GM12878 (cell line): Measurements from ENCODE around the gene SCRG1. TPM values are rescaled to one million over a fixed set of nuclear protein-coding genes. Genes with fewer than 3 reads are reported as not detected.

ENCODE experiments used
- ATAC-seq: fragments of 200-7000 bp; cut with Tn5 transposase; 3 replicates; pipeline ENCODE4 v1.9.1; 2020; ENCODE audit warnings: mild to moderate bottlenecking, moderate library complexity
- BruUV-seq: library from RNA; stranded (reverse); fragments of 400-500 nt; replicated peaks from 2 replicates; lab custom pipeline; 2021; lab: Mats Ljungman, UMichigan
- CTCF ChIA-PET: fragments of 300-600 bp; sonication (Branson Sonifier 250); formaldehyde crosslinking; extraction: SDS; loops from one replicate; lab custom pipeline; 2021; ENCODE audit warnings: inconsistent platforms; lab: Yijun Ruan, JAX
- POLR2A ChIA-PET: fragments of 350-600 bp; formaldehyde crosslinking; extraction: SDS; loops from one replicate; lab custom pipeline; 2021; ENCODE audit warnings: inconsistent platforms; lab: Charles Lee
- RAD21 ChIA-PET: fragments of 300-600 bp; sonication (Branson Sonifier 250); formaldehyde crosslinking; loops from one replicate; lab custom pipeline; 2023; ENCODE audit warnings: antibody characterized with exemption; ENCODE audit not compliant: unreplicated experiment; lab: Charles Lee
- SMC1A ChIA-PET: fragments of 300-600 bp; sonication (Branson Sonifier 250); formaldehyde crosslinking; loops from one replicate; lab custom pipeline; 2023; ENCODE audit not compliant: unreplicated experiment, uncharacterized antibody; lab: Charles Lee
- DNase-seq: peaks from one replicate; pipeline ENCODE4 v3.0.0-alpha.2; 2011; ENCODE audit warnings: low read depth, low spot score
- FAIRE-seq: peaks from 3 replicates; lab custom pipeline; 2011; peaks lifted over from hg19 to GRCh38; lab: Jason Lieb, UNC
- H2AFZ ChIP-seq: 2 replicates; pipeline ENCODE4 v1.6.0; 2011; ENCODE audit warnings: low read depth, low read length, control low read depth; ENCODE audit not compliant: control insufficient read depth
- H3K27ac ChIP-seq: 2 replicates; pipeline ENCODE4 v1.5.1; 2011; ENCODE audit warnings: control low read depth; ENCODE audit not compliant: control insufficient read depth, insufficient read depth
- H3K27me3 ChIP-seq, 2 experiments: replicated peaks in 1 of 2; 2 replicates each; pipeline versions ENCODE4 v1.6.0 to v1.6.1; 2011; ENCODE audit warnings: low read length in 1 of 2; ENCODE audit not compliant: control insufficient read depth in 2 of 2, insufficient read depth in 2 of 2
- H3K36me3 ChIP-seq, 2 experiments: 2 replicates each; pipeline ENCODE4 v1.5.1; 2011; ENCODE audit warnings: low read length in 1 of 2; ENCODE audit not compliant: control insufficient read depth in 2 of 2, insufficient read depth in 2 of 2
- H3K4me1 ChIP-seq: 2 replicates; pipeline ENCODE4 v1.6.1; 2011; ENCODE audit warnings: mild to moderate bottlenecking, low read length, moderate library complexity, mixed read lengths; ENCODE audit not compliant: control insufficient read depth, insufficient read depth
- H3K4me2 ChIP-seq: 2 replicates; pipeline ENCODE4 v1.6.0; 2011; ENCODE audit warnings: control low read depth; ENCODE audit not compliant: control insufficient read depth, insufficient read depth
- H3K4me3 ChIP-seq: fragments of 200-600 bp; sonication (generic); 2 replicates; pipeline ENCODE4 v1.5.1; 2016
- H3K79me2 ChIP-seq: 2 replicates; pipeline ENCODE4 v1.6.0; 2011; ENCODE audit warnings: low read length; ENCODE audit not compliant: control insufficient read depth, insufficient read depth
- H3K9ac ChIP-seq: 2 replicates; pipeline ENCODE4 v1.8.0; 2011; ENCODE audit warnings: low read length, control low read depth, mixed read lengths; ENCODE audit not compliant: control insufficient read depth, insufficient read depth
- H3K9me3 ChIP-seq: replicated peaks from 3 replicates; pipeline ENCODE4 v1.5.1; 2011; ENCODE audit warnings: mild to moderate bottlenecking, low read length; ENCODE audit not compliant: control insufficient read depth, insufficient read depth
- H4K20me1 ChIP-seq: 2 replicates; pipeline ENCODE4 v1.6.0; 2011; ENCODE audit not compliant: control insufficient read depth, insufficient read depth
- MEF2A ChIP-seq: IDR thresholded peaks from 2 replicates; pipeline ENCODE4 v1.6.1; 2011; ENCODE audit warnings: low read depth, mild to moderate bottlenecking, low read length, moderate library complexity; ENCODE audit not compliant: insufficient read depth
- MTA2 ChIP-seq: fragments of 450-650 bp; IDR thresholded peaks from 2 replicates; pipeline ENCODE4 v1.6.1; 2016; ENCODE audit warnings: low read depth, mild to moderate bottlenecking, moderate library complexity
- SRF ChIP-seq, 2 experiments: IDR thresholded peaks; 2 replicates each; pipeline ENCODE4 v1.6.1; 2011; ENCODE audit warnings: low read depth in 2 of 2, low read length in 2 of 2, mild to moderate bottlenecking in 1 of 2, moderate library complexity in 1 of 2
- ZBED1 ChIP-seq: IDR thresholded peaks from 2 replicates; pipeline ENCODE4 v1.6.1; 2016; ENCODE audit warnings: borderline replicate concordance
- ZZZ3 ChIP-seq: IDR thresholded peaks from 2 replicates; pipeline ENCODE4 v1.6.1; 2011; ENCODE audit warnings: low read depth; ENCODE audit not compliant: control insufficient read depth, insufficient read length
- WGBS: methylation state at CpG from one replicate; pipeline ENCODE4 v1.1.6; 2016; ENCODE audit warnings: low lambda C conversion rate; ENCODE audit not compliant: insufficient replicate concordance, insufficient coverage; ENCODE audit errors: missing lambda C conversion rate; 5-methylcytosine and 5-hydroxymethylcytosine counted together
- in situ Hi-C: fragments of 300-500 bp; cut with MboI; formaldehyde crosslinking; loops from 9 replicates; pipeline ENCODE4 v1.14.3; 2018; ENCODE audit warnings: mixed read lengths
- intact Hi-C: fragments of 100-400 bp; cut with micrococcal nuclease; formaldehyde crosslinking; loops from one replicate; pipeline ENCODE4 v1.14.2; 2022; ENCODE audit not compliant: unreplicated experiment
- polyA plus RNA-seq, 11 experiments: library from polyadenylated mRNA; depleted of rRNA in 4 of 11; unstranded in 6 of 11; stranded (reverse) in 5 of 11; fragments of >200 nt; fragmentation: Nextera tagmentation in 4 of 11; fragmentation: Illumina TruSeq in 1 of 11; extraction: Ambion mirVana in 4 of 11; extraction: Trizol in 1 of 11; gene quantifications; 1 replicate in 1 of 11; 2 replicates in 10 of 11; pipeline versions ENCODE4 v1.2.1 to v1.2.3, GENCODE V29; 2011 to 2016; ENCODE audit warnings: inconsistent platforms in 2 of 11, missing spikeins in 2 of 11, low read depth in 1 of 11
- total RNA-seq, 4 experiments: library from RNA; depleted of rRNA in 3 of 4; stranded (reverse); fragments of >200 nt in 3 of 4; fragmentation: Illumina TruSeq in 1 of 4; extraction: Trizol in 1 of 4; gene quantifications; 2 replicates each; pipeline versions ENCODE4 v1.2.1 to v1.2.3, GENCODE V29; 2013 to 2021
- TF ChIP-seq, protein P1 (sequence below), 3 experiments: IDR thresholded peaks in 2 of 3; conservative IDR thresholded peaks in 1 of 3; 2 replicates each; pipeline ENCODE4 v1.5.1; 2011; ENCODE audit warnings: low read depth in 3 of 3, low read length in 3 of 3, mild to moderate bottlenecking in 3 of 3, control low read depth in 2 of 3, moderate library complexity in 2 of 3, inconsistent platforms in 1 of 3, mixed read lengths in 1 of 3; ENCODE audit not compliant: control insufficient read depth in 2 of 3, insufficient read depth in 1 of 3; ENCODE audit errors: extremely low read depth in 1 of 3

Gene SCRG1
- total and polyA plus RNA-seq, 10 of the 15 experiments (the other 5 are each of a cell fraction or from before 2014, with no cell fraction given), result 0.02 to 0.58 (median 0.54) TPM; not detected in 7

GRCh38 chr4:173414456-173414855 lies 15.5 kb upstream of the SCRG1 start:
- no peak for DNase-seq
- H3K4me1 ChIP-seq, result no peaks in the 10 kb centered on the region
- H3K27ac ChIP-seq, result no peak overlapping the region
- ChIA-PET CTCF (interaction anchor here (0.7 to 8.6 kb wide), 3 partner anchors 11 to 113 kb away, joined by 3 to 113 read pairs (median 14); no protein-coding TSS in a partner anchor), RAD21 (interaction anchor here (1.1 to 7.5 kb wide), 4 partner anchors 84 to 401 kb away, joined by 3 to 60 read pairs (median 4); no protein-coding TSS in a partner anchor), POLR2A (no interaction called here), SMC1A (interaction anchor here (1.4 to 7.7 kb wide), 3 partner anchors 94 to 401 kb away, joined by 4 to 84 read pairs (median 6); no protein-coding TSS in a partner anchor)
- no peak overlapping the region for H3K4me2 ChIP-seq
- H3K9me3 ChIP-seq, result no peaks in the 10 kb centered on the region
- intact Hi-C loops, result no loop called here
- in situ Hi-C loops, result no loop called here
- no peak for FAIRE-seq
- H2AFZ ChIP-seq, result no peak overlapping the region
- no peaks in the 10 kb centered on the region for H3K36me3 ChIP-seq
- no peaks in the 10 kb centered on the region for H4K20me1 ChIP-seq
- no peak overlapping the region for H3K9ac ChIP-seq
- H3K27me3 ChIP-seq, result no peaks in the 10 kb centered on the region
- H3K4me3 ChIP-seq, result no peak overlapping the region
- no peaks in the 10 kb centered on the region for H3K79me2 ChIP-seq
- ATAC-seq, result no peak
- TF ChIP-seq ZBED1, result no peak
- TF ChIP-seq SRF (IDR thresholded peaks at IDR 0.05; ENCODE audit: low read depth in 2 of 2, low read length in 2 of 2), result no peak
- no peak for TF ChIP-seq MEF2A
- no peak for TF ChIP-seq MTA2
- TF ChIP-seq, protein P1, sequence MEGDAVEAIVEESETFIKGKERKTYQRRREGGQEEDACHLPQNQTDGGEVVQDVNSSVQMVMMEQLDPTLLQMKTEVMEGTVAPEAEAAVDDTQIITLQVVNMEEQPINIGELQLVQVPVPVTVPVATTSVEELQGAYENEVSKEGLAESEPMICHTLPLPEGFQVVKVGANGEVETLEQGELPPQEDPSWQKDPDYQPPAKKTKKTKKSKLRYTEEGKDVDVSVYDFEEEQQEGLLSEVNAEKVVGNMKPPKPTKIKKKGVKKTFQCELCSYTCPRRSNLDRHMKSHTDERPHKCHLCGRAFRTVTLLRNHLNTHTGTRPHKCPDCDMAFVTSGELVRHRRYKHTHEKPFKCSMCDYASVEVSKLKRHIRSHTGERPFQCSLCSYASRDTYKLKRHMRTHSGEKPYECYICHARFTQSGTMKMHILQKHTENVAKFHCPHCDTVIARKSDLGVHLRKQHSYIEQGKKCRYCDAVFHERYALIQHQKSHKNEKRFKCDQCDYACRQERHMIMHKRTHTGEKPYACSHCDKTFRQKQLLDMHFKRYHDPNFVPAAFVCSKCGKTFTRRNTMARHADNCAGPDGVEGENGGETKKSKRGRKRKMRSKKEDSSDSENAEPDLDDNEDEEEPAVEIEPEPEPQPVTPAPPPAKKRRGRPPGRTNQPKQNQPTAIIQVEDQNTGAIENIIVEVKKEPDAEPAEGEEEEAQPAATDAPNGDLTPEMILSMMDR (IDR thresholded peaks at IDR 0.05 in 2 of 3, conservative IDR thresholded peaks at IDR 0.05 in 1 of 3; ENCODE audit: control insufficient read depth in 2 of 3, extremely low read depth in 1 of 3, insufficient read depth in 1 of 3, low read depth in 3 of 3, low read length in 3 of 3), result no peak
- no peak for TF ChIP-seq ZZZ3
- no TSS peak for BruUV-seq
- WGBS, result 67% methylated on average over 3 of the region's 3 CpGs
